Uterus (tissue), 4 donors: ENCODE data around the gene IPO11. TPM values are rescaled to one million over a fixed set of nuclear protein-coding genes. Genes with fewer than 3 reads are reported as not detected.

Experiments
- DNase-seq, 2 donors: peaks; one replicate each; pipeline ENCODE4 v3.0.0-alpha.2; 2019 to 2020
- H3K27ac ChIP-seq, 2 donors: fragments of 200-600 bp; sonication (generic); 1 replicate in 1 of 2; 2 replicates in 1 of 2; pipeline ENCODE4 v1.5.1; 2016 to 2018
- H3K27me3 ChIP-seq, 2 donors: fragments of 200-600 bp; sonication (generic); one replicate each; pipeline ENCODE4 v1.5.1; 2018 to 2019; ENCODE audit warnings: control low read depth in 1 of 2
- H3K36me3 ChIP-seq, 2 donors: fragments of 200-600 bp; sonication (generic); one replicate each; pipeline ENCODE4 v1.5.1; 2019; ENCODE audit warnings: control low read depth in 1 of 2
- H3K4me1 ChIP-seq, 2 donors: fragments of 200-600 bp; sonication (generic); one replicate each; pipeline ENCODE4 v1.5.1; 2018 to 2019; ENCODE audit warnings: control low read depth in 1 of 2
- H3K4me3 ChIP-seq, 2 donors: fragments of 200-600 bp; sonication (generic); 1 replicate in 1 of 2; 2 replicates in 1 of 2; pipeline ENCODE4 v1.5.1; 2018 to 2019; ENCODE audit warnings: mild to moderate bottlenecking in 1 of 2
- H3K9me3 ChIP-seq, 2 donors: fragments of 200-600 bp; sonication (generic); one replicate each; pipeline ENCODE4 v1.5.1; 2019; ENCODE audit warnings: control low read depth in 1 of 2
- CTCF ChIP-seq, 4 experiments: fragments of 200-600 bp in 2 of 4; fragments of 450-650 bp in 2 of 4; sonication (generic) in 2 of 4; IDR thresholded peaks; one replicate each; pipeline ENCODE4 v1.5.1; 2016 to 2019; ENCODE audit warnings: antibody characterized with exemption in 4 of 4, mild to moderate bottlenecking in 2 of 4, moderate library complexity in 1 of 4
- POLR2A ChIP-seq, 2 donors: fragments of 450-650 bp; IDR thresholded peaks; one replicate each; pipeline ENCODE4 v1.6.1; 2016; ENCODE audit warnings: antibody characterized with exemption in 2 of 2, mild to moderate bottlenecking in 1 of 2, moderate library complexity in 1 of 2
- intact Hi-C: fragments of 100-400 bp; cut with DNase I; formaldehyde crosslinking; loops from one replicate; pipeline ENCODE4 v1.15.1; 2023; ENCODE audit warnings: low total_unique reads
- total RNA-seq, 4 donors: library from RNA; depleted of rRNA in 3 of 4; stranded (reverse); fragments of >200 nt in 3 of 4; gene quantifications; one replicate each; pipeline versions ENCODE4 v1.1.0 to v1.2.4, GENCODE V29; 2014 to 2023
- donor health status: DM: yes; HTN: yes; CAD: no.

Gene IPO11
- total RNA-seq, 4 donors from 2014 or later, result 20.0 to 62.0 (median 45.3) TPM

GRCh38 chr5:62386824-62387223 lies 25.7 kb upstream of the IPO11 start:
- Histone ChIP-seq H3K9me3 (no peaks in the 10 kb centered on the region), H3K27me3 (no peaks in the 10 kb centered on the region), H3K4me3 (no peak overlapping the region), H3K4me1 (no peaks in the 10 kb centered on the region), H3K27ac (peak overlapping the region in 1 of 2 donors; percentile 43), H3K36me3 (no peaks in the 10 kb centered on the region)
- no peak for DNase-seq
- no peak for TF ChIP-seq CTCF (IDR thresholded peaks at IDR 0.05)
- TF ChIP-seq POLR2A (IDR thresholded peaks at IDR 0.05), result no peak
- intact Hi-C loops, result no loop called here

- no peak overlapping the region for H3K27ac ChIP-seq
- DNase-seq, result no peak
- no peak overlapping the region for H3K4me3 ChIP-seq
- H3K27me3 ChIP-seq, result no peaks in the 10 kb centered on the region
- no peaks in the 10 kb centered on the region for H3K36me3 ChIP-seq
- no peaks in the 10 kb centered on the region for H3K9me3 ChIP-seq
- no peak for TF ChIP-seq CTCF (IDR thresholded peaks at IDR 0.05)
- no peak for TF ChIP-seq POLR2A (IDR thresholded peaks at IDR 0.05)
- H3K4me1 ChIP-seq, result no peaks in the 10 kb centered on the region
- intact Hi-C loops, result no loop called here
These were observed 17.2 kb upstream of the IPO11 start for GRCh38 chr5:62395210-62395950.

- Histone ChIP-seq H3K27ac (peak within 1 kb of the TSS; percentile 92), H3K36me3 (no peaks in the 10 kb centered on the region), H3K4me3 (peak within 1 kb of the TSS; percentile 87), H3K4me1 (peaks cover 3 to 7% of the 10 kb centered on the region in 2 donors), H3K27me3 (no peaks in the 10 kb centered on the region), H3K9me3 (no peaks in the 10 kb centered on the region)
- peak; percentile 94 to 96 for DNase-seq
- intact Hi-C loops, result no loop called here
- TF ChIP-seq CTCF (IDR thresholded peaks at IDR 0.05), result no peak
- TF ChIP-seq POLR2A (IDR thresholded peaks at IDR 0.05), result peak; percentile 68 to 81
These were observed 8.9 kb upstream of the IPO11 start, which contains the start of gene DIMT1 for GRCh38 chr5:62403411-62404250. Gene DIMT1 (minus strand): TSS chr5:62403905. CDS start chr5:62403772, 133 bp downstream.

- no peak for DNase-seq
- Histone ChIP-seq H3K9me3 (no peaks in the 10 kb centered on the region), H3K4me1 (peaks cover 0 to 7% of the 10 kb centered on the region in 2 donors), H3K27ac (no peak overlapping the region), H3K4me3 (peak overlapping the region; percentile 75 to 97), H3K36me3 (no peaks in the 10 kb centered on the region), H3K27me3 (no peaks in the 10 kb centered on the region)
- intact Hi-C loops, result no loop called here
- TF ChIP-seq POLR2A (IDR thresholded peaks at IDR 0.05), result no peak
These were observed 1.1 kb downstream of the IPO11 start for GRCh38 chr5:62413711-62414110.

GRCh38 chr5:62418462-62419076 lies 6.0 kb downstream of the IPO11 start:
- Histone ChIP-seq H3K9me3 (no peaks in the 10 kb centered on the region), H3K4me3 (no peak overlapping the region), H3K27me3 (no peaks in the 10 kb centered on the region), H3K36me3 (no peaks in the 10 kb centered on the region), H3K27ac (no peak overlapping the region), H3K4me1 (peaks cover 0 to 1% of the 10 kb centered on the region in 2 donors)
- no peak for DNase-seq
- intact Hi-C loops, result no loop called here
- TF ChIP-seq POLR2A (IDR thresholded peaks at IDR 0.05) (no peak), CTCF (IDR thresholded peaks at IDR 0.05) (no peak)
